Lung (tissue), 12 donors: Measurements from ENCODE around the gene PFKL. TPM values are rescaled to one million over a fixed set of nuclear protein-coding genes. Genes with fewer than 3 reads are reported as not detected.

ENCODE experiments used
- ATAC-seq: fragments of 200-7000 bp; cut with Tn5 transposase; one replicate; pipeline ENCODE4 v1.9.1; 2020; ENCODE audit warnings: moderate number of reproducible peaks; ENCODE audit not compliant: insufficient read depth, low FRiP score
- DNase-seq, 3 donors: peaks; one replicate each; pipeline ENCODE4 v3.0.0-alpha.2; 2013 to 2017
- H3K27ac ChIP-seq, 2 donors: one replicate each; pipeline ENCODE4 v1.5.1; 2013; ENCODE audit warnings: mild to moderate bottlenecking in 2 of 2, moderate library complexity in 2 of 2, control low read depth in 1 of 2, inconsistent platforms in 1 of 2, low read depth in 1 of 2, low read length in 1 of 2
- H3K27me3 ChIP-seq, 3 donors: one replicate each; pipeline ENCODE4 v1.5.1; 2013; ENCODE audit warnings: low read length in 2 of 3; ENCODE audit not compliant: control insufficient read depth in 3 of 3, insufficient read depth in 3 of 3
- H3K36me3 ChIP-seq, 4 donors: one replicate each; pipeline ENCODE4 v1.5.1; 2013; ENCODE audit warnings: low read length in 4 of 4, mild to moderate bottlenecking in 1 of 4, moderate library complexity in 1 of 4; ENCODE audit not compliant: control insufficient read depth in 4 of 4, insufficient read depth in 4 of 4
- H3K4me1 ChIP-seq, 5 donors: one replicate each; pipeline ENCODE4 v1.5.1; 2013; ENCODE audit warnings: low read length in 5 of 5, mild to moderate bottlenecking in 2 of 5, moderate library complexity in 1 of 5; ENCODE audit not compliant: control insufficient read depth in 5 of 5, insufficient read depth in 5 of 5
- H3K4me3 ChIP-seq: one replicate; pipeline ENCODE4 v1.5.1; 2013; ENCODE audit warnings: mild to moderate bottlenecking, control low read depth, moderate library complexity
- H3K9ac ChIP-seq, 2 donors: one replicate each; pipeline ENCODE4 v1.5.1; 2013; ENCODE audit warnings: low read length in 2 of 2, control low read depth in 1 of 2; ENCODE audit not compliant: insufficient read depth in 1 of 2
- H3K9me3 ChIP-seq, 4 donors: one replicate each; pipeline ENCODE4 v1.5.1; 2013; ENCODE audit warnings: low read length in 3 of 4, mild to moderate bottlenecking in 1 of 4, moderate library complexity in 1 of 4; ENCODE audit not compliant: control insufficient read depth in 4 of 4, insufficient read depth in 3 of 4
- WGBS, 2 donors: extraction: QIAGEN DNeasy Blood & Tissue Kit; methylation state at CpG; one replicate each; pipeline ENCODE4 v1.1.7; 2013; 5-methylcytosine and 5-hydroxymethylcytosine counted together
- polyA plus RNA-seq, 2 donors: library from polyadenylated mRNA; stranded (reverse); fragments of 200-250 nt; gene quantifications; one replicate each; pipeline ENCODE4 v1.2.1, GENCODE V29; 2013
- total RNA-seq, 2 donors: library from RNA; depleted of rRNA in 1 of 2; stranded (reverse); fragments of >200 nt in 1 of 2; gene quantifications; one replicate each; pipeline ENCODE4 v1.2.1, GENCODE V29; 2014 to 2021
- TF ChIP-seq, protein P1 (sequence below): IDR thresholded peaks from 2 replicates; pipeline ENCODE4 v1.5.1; 2012; ENCODE audit warnings: mild to moderate bottlenecking; ENCODE audit errors: control extremely low read depth, extremely low read depth
- donor health status: control.
- donor health status: control.
- donor health status: Bipolar disorder and iron deficiency.
- donor health status: healthy.
- donor health status: DM: yes; HTN: yes; CAD: no.

PFKL gene
- total and polyA plus RNA-seq, 4 donors = 63.4 to 129 (median 103) TPM

DNA sequence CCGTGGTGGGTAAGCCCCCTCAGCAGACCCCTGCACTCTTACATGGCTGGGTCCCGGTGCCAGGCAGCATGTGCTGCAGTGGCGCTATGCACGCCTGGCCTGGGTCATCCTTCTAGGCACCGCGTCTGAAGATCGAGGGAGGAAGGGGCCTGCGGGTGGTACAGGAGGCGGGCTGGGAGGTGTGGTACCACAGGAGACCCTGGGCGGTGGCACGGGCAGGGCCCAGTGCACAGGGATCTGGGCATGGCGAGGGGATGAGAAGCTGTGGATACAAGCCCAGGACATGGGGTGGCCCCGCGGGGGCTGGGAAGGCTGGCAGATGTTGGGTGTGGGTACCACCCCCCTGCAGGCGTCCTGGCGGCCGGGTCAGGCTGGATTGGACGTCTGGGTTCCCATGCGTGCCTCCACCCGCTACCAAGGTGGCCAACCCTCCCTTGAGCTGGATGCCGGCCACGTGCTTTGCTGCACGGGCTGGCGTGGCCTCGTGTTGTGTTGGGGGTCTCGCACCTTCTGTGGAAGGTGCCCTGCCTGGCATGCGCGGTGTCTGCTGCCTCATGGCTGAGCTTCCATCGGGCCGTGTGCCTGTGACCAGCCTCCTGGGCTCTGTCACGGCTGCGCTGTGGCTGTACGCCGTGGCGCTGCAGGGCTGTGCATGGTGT lies 19.7 kb downstream of the PFKL start:
- Histone ChIP-seq H3K36me3 (peaks cover 3 to 85% (median 13%) of the 10 kb centered on the region in 4 donors), H3K27ac (no peak overlapping the region), H3K9me3 (peaks cover 0 to 1% (median 0%) of the 10 kb centered on the region in 4 donors), H3K9ac (no peak overlapping the region), H3K27me3 (no peaks in the 10 kb centered on the region), H3K4me3 (no peak overlapping the region), H3K4me1 (peaks cover 0 to 8% (median 0%) of the 10 kb centered on the region in 5 donors)
- DNase-seq (no peak), ATAC-seq (no peak)
- TF ChIP-seq, protein P1, sequence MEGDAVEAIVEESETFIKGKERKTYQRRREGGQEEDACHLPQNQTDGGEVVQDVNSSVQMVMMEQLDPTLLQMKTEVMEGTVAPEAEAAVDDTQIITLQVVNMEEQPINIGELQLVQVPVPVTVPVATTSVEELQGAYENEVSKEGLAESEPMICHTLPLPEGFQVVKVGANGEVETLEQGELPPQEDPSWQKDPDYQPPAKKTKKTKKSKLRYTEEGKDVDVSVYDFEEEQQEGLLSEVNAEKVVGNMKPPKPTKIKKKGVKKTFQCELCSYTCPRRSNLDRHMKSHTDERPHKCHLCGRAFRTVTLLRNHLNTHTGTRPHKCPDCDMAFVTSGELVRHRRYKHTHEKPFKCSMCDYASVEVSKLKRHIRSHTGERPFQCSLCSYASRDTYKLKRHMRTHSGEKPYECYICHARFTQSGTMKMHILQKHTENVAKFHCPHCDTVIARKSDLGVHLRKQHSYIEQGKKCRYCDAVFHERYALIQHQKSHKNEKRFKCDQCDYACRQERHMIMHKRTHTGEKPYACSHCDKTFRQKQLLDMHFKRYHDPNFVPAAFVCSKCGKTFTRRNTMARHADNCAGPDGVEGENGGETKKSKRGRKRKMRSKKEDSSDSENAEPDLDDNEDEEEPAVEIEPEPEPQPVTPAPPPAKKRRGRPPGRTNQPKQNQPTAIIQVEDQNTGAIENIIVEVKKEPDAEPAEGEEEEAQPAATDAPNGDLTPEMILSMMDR = no peak
- 96 to 97% methylated on average over 35 of the region's 35 CpGs for WGBS, 2 donors

DNA sequence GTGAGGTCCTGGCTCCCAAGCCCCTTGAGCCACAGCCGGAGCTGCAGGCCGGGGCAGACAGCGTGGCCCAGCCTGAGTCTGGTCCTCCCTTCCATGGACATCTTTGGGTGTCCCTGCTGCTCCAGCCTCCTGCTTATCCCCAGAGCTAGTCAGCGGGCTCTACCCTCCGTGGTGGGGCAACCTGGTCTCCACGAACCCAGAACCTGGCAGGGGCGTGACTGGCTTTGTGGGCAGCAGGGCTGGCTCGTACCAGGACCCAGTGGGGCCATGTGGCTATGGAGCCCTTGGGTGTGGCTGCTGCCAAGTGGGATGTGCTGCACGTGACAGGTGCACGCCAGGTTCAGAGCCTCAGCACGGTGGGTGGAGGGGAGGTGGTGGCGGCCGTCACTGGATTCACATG lies 21.0 kb downstream of the PFKL start:
- peaks cover 0 to 1% (median 0%) of the 10 kb centered on the region in 4 donors for H3K9me3 ChIP-seq
- DNase-seq (no peak), ATAC-seq (no peak)
- peaks cover 3 to 88% (median 15%) of the 10 kb centered on the region in 4 donors for H3K36me3 ChIP-seq
- H3K4me1 ChIP-seq = peaks cover 0 to 8% (median 0%) of the 10 kb centered on the region in 5 donors
- H3K27ac ChIP-seq = no peak overlapping the region
- no peak overlapping the region for H3K4me3 ChIP-seq
- WGBS, 2 donors = 95 to 97% methylated on average over 13 of the region's 13 CpGs
- H3K9ac ChIP-seq = no peak overlapping the region
- TF ChIP-seq, protein P1 = no peak
- no peaks in the 10 kb centered on the region for H3K27me3 ChIP-seq

DNA sequence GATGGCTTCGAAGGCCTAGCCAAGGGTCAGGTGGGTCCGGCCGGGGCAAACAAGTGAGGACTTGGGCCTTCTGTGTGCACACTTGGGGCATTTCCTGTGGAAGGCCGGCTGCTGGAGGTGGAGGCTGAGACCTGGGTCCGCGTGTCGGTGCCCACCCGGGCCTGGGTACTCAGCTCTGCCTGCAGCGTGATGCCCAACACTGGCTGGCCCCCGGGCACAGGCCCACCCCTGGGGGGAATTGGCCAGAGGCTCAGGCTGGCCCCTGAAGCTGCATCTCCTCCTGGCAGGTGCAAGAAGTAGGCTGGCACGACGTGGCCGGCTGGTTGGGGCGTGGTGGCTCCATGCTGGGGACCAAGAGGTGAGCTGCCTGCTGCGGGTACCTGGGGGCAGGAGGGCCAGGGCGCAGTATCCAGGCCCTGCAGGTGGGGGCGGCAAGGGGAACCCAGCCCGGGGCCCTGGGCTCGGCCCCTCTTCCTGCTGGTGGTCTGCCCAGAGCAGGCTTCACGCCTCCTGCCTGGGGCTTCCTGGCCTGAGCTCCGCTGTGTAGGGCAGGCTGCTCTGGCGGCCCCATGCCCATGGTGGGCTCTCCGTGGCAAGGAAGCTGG lies 22.1 kb downstream of the PFKL start:
- DNase-seq = no peak
- WGBS, 2 donors = 95% methylated on average over 18 to 23 of the region's 23 CpGs
- TF ChIP-seq, protein P1 = no peak
- ATAC-seq = no peak
- peaks cover 0 to 7% (median 0%) of the 10 kb centered on the region in 5 donors for H3K4me1 ChIP-seq
- H3K36me3 ChIP-seq = peaks cover 3 to 88% (median 13%) of the 10 kb centered on the region in 4 donors
- H3K27me3 ChIP-seq = no peaks in the 10 kb centered on the region
- H3K27ac ChIP-seq = no peak overlapping the region
- no peak overlapping the region for H3K4me3 ChIP-seq
- H3K9me3 ChIP-seq = no peaks in the 10 kb centered on the region
- no peak overlapping the region for H3K9ac ChIP-seq
